Measurements from ENCODE around the gene PPM1H. TPM values are rescaled to one million over a fixed set of nuclear protein-coding genes. Genes with fewer than 3 reads are reported as not detected.

Gene PPM1H
- total RNA-seq, 1 donor from 2014 or later, result not detected

DNA sequence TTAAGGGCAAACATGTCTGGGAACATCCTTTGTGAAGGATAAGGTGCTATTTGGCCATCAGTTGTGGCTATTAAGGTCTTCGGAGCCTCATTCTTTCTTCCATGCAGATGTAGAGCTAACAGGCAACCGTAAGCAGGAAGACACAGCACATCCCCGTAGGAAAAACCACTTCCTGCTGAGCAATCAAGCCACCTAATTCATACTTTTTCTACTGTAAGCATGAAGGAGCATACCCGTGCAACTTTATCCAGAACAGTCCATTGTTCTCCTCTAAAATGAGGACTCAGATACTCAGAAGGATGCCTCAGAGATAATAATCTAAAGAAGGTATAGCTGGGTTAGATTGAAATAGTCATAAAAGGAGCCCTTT, 232.0 kb downstream of the PPM1H start:
- DNase-seq (ENCODE audit: low spot score), result no peak
- Mint-ChIP-seq H3K4me1 (ENCODE audit: low read depth) (no peaks in the 10 kb centered on the region), H3K36me3 (ENCODE audit: low read depth) (no peaks in the 10 kb centered on the region), H3K4me3 (ENCODE audit: low read depth) (no peak overlapping the region), H3K9me3 (no peaks in the 10 kb centered on the region), H3K27ac (no peak overlapping the region), H3K27me3 (ENCODE audit: low read depth) (peaks cover 7% of the 10 kb centered on the region)
- intact Hi-C loops (cut with micrococcal nuclease), result no loop called here

DNA sequence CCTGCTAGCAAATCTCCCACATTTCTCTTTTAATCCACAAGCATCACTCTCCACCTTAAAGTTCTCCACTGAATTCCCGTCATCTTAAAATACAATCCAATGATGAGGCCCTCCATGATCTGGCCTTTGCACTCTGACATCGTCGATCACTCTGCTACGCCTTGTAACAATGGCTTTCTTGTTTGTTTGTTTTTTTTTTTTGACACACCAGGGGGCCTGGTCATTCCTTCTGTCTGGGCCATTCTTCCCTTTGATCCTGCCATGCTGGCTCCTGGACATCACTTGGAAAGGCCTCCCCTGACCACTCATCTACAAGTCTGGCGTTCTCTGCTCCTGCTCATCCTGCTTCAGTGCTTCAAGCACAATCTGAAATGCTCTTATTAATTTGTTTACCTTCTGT, 233.5 kb downstream of the PPM1H start:
- no peak for DNase-seq (ENCODE audit: low spot score)
- no peaks in the 10 kb centered on the region for H3K36me3 Mint-ChIP-seq (ENCODE audit: low read depth)
- no peaks in the 10 kb centered on the region for H3K9me3 Mint-ChIP-seq
- H3K4me1 Mint-ChIP-seq (ENCODE audit: low read depth), result no peaks in the 10 kb centered on the region
- H3K27ac Mint-ChIP-seq, result no peak overlapping the region
- H3K4me3 Mint-ChIP-seq (ENCODE audit: low read depth), result no peak overlapping the region
- intact Hi-C loops (cut with micrococcal nuclease), result no loop called here
- H3K27me3 Mint-ChIP-seq (ENCODE audit: low read depth), result peaks cover 3% of the 10 kb centered on the region

DNA sequence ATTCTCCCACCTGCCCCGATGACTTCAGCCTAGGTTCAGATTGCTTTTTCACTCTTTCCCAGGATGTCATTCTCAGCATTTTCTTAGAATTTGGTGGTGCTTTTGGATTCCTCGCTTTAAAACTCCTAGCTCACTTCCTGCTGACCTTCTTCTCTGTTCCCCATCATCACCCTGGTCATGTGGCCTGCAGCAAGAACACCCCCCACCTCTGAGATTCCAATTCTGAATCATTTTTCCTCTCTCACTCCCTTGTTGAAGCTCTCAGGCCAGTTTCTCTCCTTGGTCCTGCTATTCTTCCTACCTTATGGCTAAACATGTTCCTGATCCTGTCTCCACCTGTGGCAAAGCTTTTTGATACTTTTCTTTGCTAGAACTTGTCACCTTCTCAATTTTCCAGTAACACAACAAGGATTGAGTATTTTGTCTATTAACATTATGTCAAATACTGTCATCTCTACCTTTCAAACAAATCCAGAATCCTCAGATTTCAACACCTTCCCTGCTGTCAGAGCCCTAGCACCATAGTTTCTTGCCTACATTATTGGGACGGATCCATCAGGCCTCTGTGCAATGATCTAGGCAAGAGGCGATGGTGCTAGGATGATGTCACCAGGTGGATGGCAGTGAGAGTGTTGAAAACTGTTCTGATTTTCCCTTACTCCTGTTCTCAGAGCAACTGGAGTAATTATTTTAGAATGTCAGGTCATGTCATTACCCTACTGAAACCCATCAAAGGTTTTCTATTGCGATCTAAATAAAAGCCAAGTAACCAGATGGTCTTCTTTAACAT, 234.7 kb downstream of the PPM1H start:
- Mint-ChIP-seq H3K9me3 (no peaks in the 10 kb centered on the region), H3K4me1 (ENCODE audit: low read depth) (no peaks in the 10 kb centered on the region), H3K27ac (no peak overlapping the region), H3K4me3 (ENCODE audit: low read depth) (no peak overlapping the region), H3K36me3 (ENCODE audit: low read depth) (no peaks in the 10 kb centered on the region), H3K27me3 (ENCODE audit: low read depth) (peaks cover 3% of the 10 kb centered on the region)
- DNase-seq (ENCODE audit: low spot score), result no peak
- intact Hi-C loops (cut with micrococcal nuclease), result no loop called here

DNA sequence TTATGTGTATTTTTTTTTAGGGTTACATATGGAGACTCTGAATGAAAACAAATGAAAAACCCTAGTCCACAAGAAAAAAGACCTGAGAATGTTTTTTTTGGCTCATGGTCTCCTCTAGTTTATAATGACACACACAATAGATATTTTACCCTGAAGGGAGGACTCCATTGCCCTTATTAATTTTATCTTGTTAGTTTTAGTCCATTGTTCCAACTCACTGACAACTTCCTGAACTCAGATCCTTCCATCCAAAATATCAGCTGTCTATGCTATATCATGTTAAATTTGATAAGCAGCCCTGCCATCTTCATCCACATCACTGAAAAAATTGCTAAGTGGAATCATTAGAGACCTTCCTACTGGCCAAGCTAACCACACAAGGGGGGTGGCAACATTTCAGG, 236.2 kb downstream of the PPM1H start:
- H3K36me3 Mint-ChIP-seq (ENCODE audit: low read depth), result no peaks in the 10 kb centered on the region
- H3K27ac Mint-ChIP-seq, result no peak overlapping the region
- peaks cover 2% of the 10 kb centered on the region for H3K4me1 Mint-ChIP-seq (ENCODE audit: low read depth)
- DNase-seq (ENCODE audit: low spot score), result no peak
- no peak overlapping the region for H3K4me3 Mint-ChIP-seq (ENCODE audit: low read depth)
- peaks cover 4% of the 10 kb centered on the region for H3K27me3 Mint-ChIP-seq (ENCODE audit: low read depth)
- intact Hi-C loops (cut with micrococcal nuclease), result no loop called here
- no peaks in the 10 kb centered on the region for H3K9me3 Mint-ChIP-seq

DNA sequence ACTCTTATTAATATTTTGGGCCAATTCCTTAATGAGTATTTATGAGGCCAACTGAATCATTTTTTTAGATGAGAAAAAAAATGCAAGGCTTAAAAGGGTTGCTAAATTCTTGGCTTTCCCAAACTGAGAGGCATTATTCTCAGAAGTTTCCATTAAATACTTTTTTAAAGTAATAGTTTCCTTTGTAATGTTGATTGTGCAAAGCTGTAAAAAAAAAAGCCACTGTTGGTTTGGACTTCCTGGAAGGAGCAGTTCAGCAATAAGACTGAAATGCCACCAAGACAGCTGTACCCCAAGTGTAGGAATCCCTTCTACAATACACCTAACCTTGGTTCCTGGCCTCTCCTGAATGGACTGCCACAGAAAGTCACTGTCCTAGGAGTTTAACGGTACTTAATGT, 237.1 kb downstream of the PPM1H start:
- Mint-ChIP-seq H3K4me3 (ENCODE audit: low read depth) (no peak overlapping the region), H3K27me3 (ENCODE audit: low read depth) (peaks cover 2% of the 10 kb centered on the region), H3K36me3 (ENCODE audit: low read depth) (no peaks in the 10 kb centered on the region), H3K9me3 (no peaks in the 10 kb centered on the region), H3K27ac (no peak overlapping the region), H3K4me1 (ENCODE audit: low read depth) (peaks cover 2% of the 10 kb centered on the region)
- no peak for DNase-seq (ENCODE audit: low spot score)
- intact Hi-C loops (cut with micrococcal nuclease), result no loop called here

DNA sequence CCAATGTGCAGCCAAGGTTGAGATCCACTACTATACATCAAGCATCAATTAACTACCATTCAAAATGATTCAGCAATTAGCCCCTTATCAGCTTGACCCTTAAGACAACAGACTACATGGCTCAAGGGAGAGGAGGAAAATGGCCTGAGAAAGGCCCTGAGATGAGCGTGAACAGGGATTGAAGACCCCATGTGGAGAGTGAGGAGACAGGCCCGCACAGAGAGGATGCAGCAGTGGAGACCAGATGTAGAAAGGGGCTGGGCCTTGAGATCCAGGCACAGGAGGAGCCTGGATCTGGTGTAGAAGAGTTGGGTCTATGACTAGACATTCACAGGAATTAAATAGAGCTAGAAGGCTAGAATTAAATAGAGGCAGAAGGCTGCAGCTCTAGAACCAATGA, 239.3 kb downstream of the PPM1H start:
- Mint-ChIP-seq H3K27me3 (ENCODE audit: low read depth) (peaks cover 5% of the 10 kb centered on the region), H3K36me3 (ENCODE audit: low read depth) (no peaks in the 10 kb centered on the region), H3K4me3 (ENCODE audit: low read depth) (no peak overlapping the region), H3K4me1 (ENCODE audit: low read depth) (peaks cover 2% of the 10 kb centered on the region), H3K27ac (no peak overlapping the region), H3K9me3 (no peaks in the 10 kb centered on the region)
- intact Hi-C loops (cut with micrococcal nuclease), result no loop called here
- DNase-seq (ENCODE audit: low spot score), result no peak

DNA sequence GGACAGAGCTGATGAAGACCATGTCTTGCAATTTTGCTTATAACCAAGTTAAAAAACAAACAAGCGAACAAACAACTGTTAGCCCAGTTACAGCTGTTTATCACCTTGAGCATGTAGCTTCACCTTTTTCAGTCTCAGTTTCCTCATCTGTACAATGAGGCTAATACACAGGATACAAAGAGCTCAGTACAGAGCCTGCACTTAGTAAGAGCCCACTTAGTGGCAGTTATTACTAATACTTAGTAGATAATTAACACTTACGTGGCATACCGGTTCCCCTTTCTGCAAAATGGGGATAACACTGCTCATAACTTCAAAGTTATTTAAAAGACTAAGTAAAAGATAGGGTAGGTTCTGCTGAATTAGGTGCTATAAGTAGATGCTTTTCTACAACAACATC, 240.3 kb downstream of the PPM1H start:
- Mint-ChIP-seq H3K27me3 (ENCODE audit: low read depth) (peaks cover 5% of the 10 kb centered on the region), H3K4me1 (ENCODE audit: low read depth) (peaks cover 2% of the 10 kb centered on the region), H3K4me3 (ENCODE audit: low read depth) (no peak overlapping the region), H3K27ac (no peak overlapping the region), H3K36me3 (ENCODE audit: low read depth) (no peaks in the 10 kb centered on the region), H3K9me3 (no peaks in the 10 kb centered on the region)
- DNase-seq (ENCODE audit: low spot score), result no peak
- intact Hi-C loops (cut with micrococcal nuclease), result no loop called here

DNA sequence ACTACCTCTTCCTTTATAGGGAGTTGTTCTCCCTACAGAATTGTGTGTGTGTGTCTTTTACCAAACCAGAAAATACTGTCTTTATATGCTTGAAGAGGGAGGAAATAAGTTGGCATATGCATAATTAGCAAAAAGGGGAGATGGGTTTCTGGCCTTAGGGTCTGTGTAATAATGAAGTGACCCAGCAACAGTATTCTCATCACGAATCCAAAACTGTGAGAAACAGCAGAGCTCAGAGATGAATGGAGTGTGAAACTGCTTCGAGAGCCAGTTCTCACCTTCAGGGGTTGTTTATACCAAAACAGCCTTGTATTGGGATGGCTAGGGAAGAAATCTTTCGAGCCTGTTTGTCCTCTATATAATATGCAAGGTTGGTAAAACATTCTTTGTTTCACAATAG, 240.8 kb downstream of the PPM1H start:
- Mint-ChIP-seq H3K4me3 (ENCODE audit: low read depth) (no peak overlapping the region), H3K4me1 (ENCODE audit: low read depth) (peaks cover 2% of the 10 kb centered on the region), H3K27ac (no peak overlapping the region), H3K36me3 (ENCODE audit: low read depth) (no peaks in the 10 kb centered on the region), H3K9me3 (no peaks in the 10 kb centered on the region), H3K27me3 (ENCODE audit: low read depth) (peaks cover 5% of the 10 kb centered on the region)
- no peak for DNase-seq (ENCODE audit: low spot score)
- intact Hi-C loops (cut with micrococcal nuclease), result no loop called here

DNA sequence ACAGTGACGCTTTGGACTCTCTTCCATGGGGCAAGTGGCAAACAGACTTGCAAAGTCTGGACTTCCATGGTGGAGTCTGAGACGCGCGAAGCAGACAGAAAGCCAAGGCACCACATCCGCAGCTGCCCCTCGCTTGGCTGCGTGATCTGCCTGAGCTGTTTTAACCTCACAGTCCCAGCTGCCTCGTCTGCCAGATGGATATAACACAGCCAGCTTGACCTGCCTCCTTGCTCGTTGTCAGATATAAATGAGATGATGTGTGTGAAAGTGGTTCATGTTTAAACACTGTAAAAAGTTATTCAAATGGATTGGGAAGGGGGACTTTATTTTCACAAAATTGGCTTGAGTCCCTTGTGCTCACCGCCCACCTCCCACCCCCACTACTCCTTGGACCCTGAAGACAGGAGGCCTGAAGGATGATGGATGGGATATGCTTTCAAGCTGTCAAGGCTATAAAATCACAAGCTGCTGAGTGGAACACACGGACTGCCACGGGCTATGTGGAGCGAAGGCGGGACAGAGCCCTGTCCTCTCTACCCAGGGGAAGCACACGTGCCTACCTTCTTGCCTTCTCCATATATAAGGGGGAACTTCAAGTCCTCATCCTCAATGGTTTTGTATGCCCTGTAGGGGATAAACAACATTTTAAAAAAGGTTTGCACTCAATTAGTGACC, 241.4 kb downstream of the PPM1H start:
- no peak overlapping the region for H3K27ac Mint-ChIP-seq
- no peak for DNase-seq (ENCODE audit: low spot score)
- H3K4me3 Mint-ChIP-seq (ENCODE audit: low read depth), result no peak overlapping the region
- intact Hi-C loops (cut with micrococcal nuclease), result no loop called here
- peaks cover 2% of the 10 kb centered on the region for H3K4me1 Mint-ChIP-seq (ENCODE audit: low read depth)
- H3K36me3 Mint-ChIP-seq (ENCODE audit: low read depth), result no peaks in the 10 kb centered on the region
- H3K27me3 Mint-ChIP-seq (ENCODE audit: low read depth), result peaks cover 5% of the 10 kb centered on the region
- no peaks in the 10 kb centered on the region for H3K9me3 Mint-ChIP-seq

DNA sequence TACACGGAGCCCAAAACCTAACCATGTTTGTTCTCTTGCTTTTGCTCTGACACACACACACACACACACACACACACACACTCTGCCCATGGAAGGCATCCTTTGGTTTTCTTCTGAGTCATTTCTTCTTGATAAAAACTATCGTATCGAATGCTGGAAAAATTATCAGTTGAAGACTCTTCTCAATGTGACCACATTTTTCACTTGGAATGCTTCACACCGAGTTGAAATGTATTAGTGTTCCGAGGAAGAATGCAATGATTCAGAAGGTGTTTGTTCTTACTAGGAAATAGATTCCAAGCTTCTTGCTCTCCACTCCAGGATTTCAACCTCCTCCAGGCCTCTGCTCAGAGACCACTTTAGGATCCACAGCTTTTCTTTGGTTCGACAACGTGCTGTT, 242.1 kb downstream of the PPM1H start:
- Mint-ChIP-seq H3K36me3 (ENCODE audit: low read depth) (no peaks in the 10 kb centered on the region), H3K4me1 (ENCODE audit: low read depth) (peaks cover 2% of the 10 kb centered on the region), H3K27ac (no peak overlapping the region), H3K27me3 (ENCODE audit: low read depth) (peaks cover 5% of the 10 kb centered on the region), H3K9me3 (no peaks in the 10 kb centered on the region), H3K4me3 (ENCODE audit: low read depth) (no peak overlapping the region)
- no peak for DNase-seq (ENCODE audit: low spot score)
- intact Hi-C loops (cut with micrococcal nuclease), result no loop called here

DNA sequence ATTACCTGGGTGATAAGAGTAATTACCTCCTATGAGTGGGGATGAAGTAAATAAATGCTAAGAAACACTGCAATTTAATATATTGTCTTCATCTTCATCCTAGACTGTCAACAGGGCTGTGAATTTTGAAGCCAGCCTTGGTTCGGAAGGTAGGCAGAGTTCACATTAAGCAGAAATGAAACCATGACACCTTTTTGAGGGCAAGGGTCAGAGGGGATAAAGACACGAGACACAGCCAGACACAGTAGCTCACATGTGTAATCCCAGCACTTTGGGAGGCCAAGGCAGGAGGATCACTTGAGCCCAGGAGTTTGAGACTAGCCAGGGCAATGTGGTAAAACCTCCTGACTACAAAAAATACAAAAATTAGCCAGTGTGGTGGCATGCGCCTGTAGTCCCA, 243.6 kb downstream of the PPM1H start:
- H3K9me3 Mint-ChIP-seq, result no peaks in the 10 kb centered on the region
- H3K36me3 Mint-ChIP-seq (ENCODE audit: low read depth), result no peaks in the 10 kb centered on the region

DNA sequence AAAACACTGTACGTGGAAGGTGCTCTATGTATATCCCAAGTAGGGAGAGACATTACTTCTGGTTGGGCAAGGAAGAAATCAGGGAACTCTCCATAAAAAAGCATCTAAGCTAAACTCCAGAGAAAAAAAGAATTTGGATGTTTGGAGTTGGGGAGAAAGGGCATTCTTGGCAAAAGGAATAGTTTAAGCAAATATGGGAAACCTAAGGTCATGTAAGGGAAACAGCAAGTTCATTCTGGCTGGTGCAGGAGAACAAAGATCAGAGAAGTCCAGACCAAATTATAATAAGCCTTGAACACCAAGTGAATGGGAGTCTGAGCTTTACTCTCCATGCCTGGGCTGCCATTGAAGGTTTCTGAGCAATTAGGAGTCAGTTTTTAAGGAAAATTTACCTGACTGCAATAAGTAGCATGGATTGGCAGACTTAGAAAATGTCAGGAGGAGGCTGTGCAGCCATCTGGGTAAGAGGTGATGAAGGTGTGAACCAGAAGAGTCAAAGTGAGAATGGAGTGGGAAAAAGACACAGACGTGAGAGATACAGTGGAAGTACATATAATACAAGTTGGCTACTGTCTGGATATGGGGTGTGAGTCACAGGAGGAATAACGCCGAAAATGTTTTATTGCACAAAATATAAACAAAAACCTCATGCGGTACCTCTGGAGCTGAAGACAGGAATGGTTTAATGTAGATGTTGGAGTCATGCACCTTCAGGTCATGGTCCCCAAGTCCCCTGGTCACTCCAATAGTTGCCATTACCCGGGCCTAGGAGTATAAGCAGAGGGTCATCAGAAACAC, 245.7 kb downstream of the PPM1H start:
- Mint-ChIP-seq H3K4me3 (ENCODE audit: low read depth) (no peak overlapping the region), H3K27ac (no peak overlapping the region), H3K27me3 (ENCODE audit: low read depth) (peaks cover 8% of the 10 kb centered on the region), H3K4me1 (ENCODE audit: low read depth) (no peaks in the 10 kb centered on the region), H3K9me3 (no peaks in the 10 kb centered on the region), H3K36me3 (ENCODE audit: low read depth) (no peaks in the 10 kb centered on the region)
- intact Hi-C loops (cut with micrococcal nuclease), result no loop called here
- no peak for DNase-seq (ENCODE audit: low spot score)

More for the DNA sequence above, 243.6 kb downstream of the PPM1H start:
- Mint-ChIP-seq H3K27me3 (ENCODE audit: low read depth) (peaks cover 5% of the 10 kb centered on the region), H3K4me1 (ENCODE audit: low read depth) (peaks cover 2% of the 10 kb centered on the region), H3K27ac (no peak overlapping the region), H3K4me3 (ENCODE audit: low read depth) (no peak overlapping the region)
- DNase-seq (ENCODE audit: low spot score), result no peak
- intact Hi-C loops (cut with micrococcal nuclease), result no loop called here

DNA sequence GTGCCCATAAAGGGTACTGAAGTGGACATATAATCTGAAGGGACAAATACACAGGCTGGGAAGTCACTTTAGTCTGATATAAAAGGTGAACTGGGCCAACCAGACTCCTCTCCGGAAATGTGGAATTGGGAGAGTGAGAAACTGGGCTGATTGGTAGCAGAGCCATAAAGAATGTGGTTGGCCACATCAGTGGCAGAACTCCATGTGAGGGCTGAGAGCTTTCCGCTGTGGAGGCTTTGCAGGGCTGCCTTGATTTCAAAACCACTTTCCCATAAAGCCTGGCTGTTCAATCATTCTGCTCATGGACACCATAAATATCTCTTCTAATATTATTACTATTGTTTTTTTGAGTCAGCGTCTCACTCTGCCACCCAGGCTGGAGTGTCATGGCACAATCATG, 248.0 kb downstream of the PPM1H start:
- intact Hi-C loops (cut with micrococcal nuclease), result no loop called here
- Mint-ChIP-seq H3K27me3 (ENCODE audit: low read depth) (peaks cover 11% of the 10 kb centered on the region), H3K27ac (no peak overlapping the region), H3K4me3 (ENCODE audit: low read depth) (no peak overlapping the region), H3K36me3 (ENCODE audit: low read depth) (no peaks in the 10 kb centered on the region), H3K9me3 (no peaks in the 10 kb centered on the region), H3K4me1 (ENCODE audit: low read depth) (no peaks in the 10 kb centered on the region)
- no peak for DNase-seq (ENCODE audit: low spot score)
